DMS 273 treated with DMSO at 0.1 percent for 48 hours (cell line): ENCODE results near the gene C1R.

Experiments
- DNase-seq: peaks from one replicate; lab custom pipeline; 2025; lab: John Stamatoyannopoulos, UW

The C1R gene

DNA sequence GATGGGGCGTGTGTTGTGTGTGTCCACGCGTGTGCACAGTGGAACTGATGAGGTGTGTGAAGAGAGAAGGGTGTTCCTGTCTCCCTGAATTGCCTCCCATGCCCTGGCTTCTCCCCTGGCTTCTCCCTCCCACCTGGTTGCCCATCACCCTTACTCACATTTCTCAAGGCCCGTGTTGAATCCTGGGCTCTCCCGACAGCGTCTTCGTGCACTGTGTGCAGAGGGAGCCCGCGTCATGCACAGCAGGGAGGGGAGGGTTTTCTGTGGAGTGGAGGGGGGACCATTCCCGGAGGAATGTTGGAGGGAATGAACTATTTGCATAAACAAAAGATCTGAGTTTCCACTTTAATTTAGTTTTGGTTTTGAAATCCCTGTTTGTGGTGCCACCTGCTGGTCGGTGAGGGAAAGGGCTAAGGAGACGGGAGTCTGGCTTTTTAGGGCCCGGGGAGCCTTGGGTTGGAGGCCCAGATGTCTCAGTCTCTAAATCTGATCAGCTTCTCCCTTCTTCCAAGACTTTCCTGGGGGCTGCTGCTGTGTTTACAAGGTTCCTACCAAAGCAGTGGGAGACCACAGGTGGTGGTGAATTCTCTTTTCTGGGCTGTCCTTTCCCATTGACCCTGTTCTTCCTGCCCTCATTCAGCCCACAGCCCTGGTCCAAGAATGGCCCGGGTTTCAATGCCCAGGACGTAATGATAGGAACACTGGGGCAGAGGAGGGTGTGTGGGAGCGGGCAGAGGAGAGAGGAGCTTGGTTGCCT lies at the start of gene C1R:
C1R (minus strand) TSS at position 217 of the 757 bp plus-strand sequence; CDS start at position 160, 57 bp downstream.
- DNase-seq = no peak

- no peak for DNase-seq
These were observed 49.2 kb upstream of the C1R start for GRCh38 chr12:7141351-7142005.

- no peak for DNase-seq
These were observed 47.0 kb upstream of the C1R start for GRCh38 chr12:7139200-7139599.

- no peak for DNase-seq
These were observed 45.7 kb upstream of the C1R start for GRCh38 chr12:7137908-7138307.

DNA sequence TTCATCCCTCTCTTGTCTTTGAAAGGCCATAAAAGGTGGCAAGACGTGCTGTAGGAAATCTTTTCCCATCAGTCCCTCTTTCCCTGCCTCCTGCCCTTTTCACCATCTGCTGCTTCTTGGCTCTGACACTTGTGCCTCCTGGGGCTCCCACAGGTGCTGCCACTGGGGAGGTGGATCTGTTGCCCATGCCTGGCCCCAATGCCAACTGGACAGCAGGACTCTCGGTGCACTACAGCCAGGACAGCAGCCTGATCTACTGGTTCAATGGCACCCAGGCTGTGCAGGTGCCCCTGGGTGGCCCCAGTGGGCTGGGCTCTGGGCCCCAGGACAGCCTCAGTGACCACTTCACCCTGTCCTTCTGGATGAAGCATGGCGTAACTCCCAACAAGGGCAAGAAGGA lies 44.4 kb upstream of the C1R start:
- DNase-seq = no peak

- DNase-seq = no peak
These were observed 43.8 kb upstream of the C1R start for GRCh38 chr12:7136071-7136470.

DNA sequence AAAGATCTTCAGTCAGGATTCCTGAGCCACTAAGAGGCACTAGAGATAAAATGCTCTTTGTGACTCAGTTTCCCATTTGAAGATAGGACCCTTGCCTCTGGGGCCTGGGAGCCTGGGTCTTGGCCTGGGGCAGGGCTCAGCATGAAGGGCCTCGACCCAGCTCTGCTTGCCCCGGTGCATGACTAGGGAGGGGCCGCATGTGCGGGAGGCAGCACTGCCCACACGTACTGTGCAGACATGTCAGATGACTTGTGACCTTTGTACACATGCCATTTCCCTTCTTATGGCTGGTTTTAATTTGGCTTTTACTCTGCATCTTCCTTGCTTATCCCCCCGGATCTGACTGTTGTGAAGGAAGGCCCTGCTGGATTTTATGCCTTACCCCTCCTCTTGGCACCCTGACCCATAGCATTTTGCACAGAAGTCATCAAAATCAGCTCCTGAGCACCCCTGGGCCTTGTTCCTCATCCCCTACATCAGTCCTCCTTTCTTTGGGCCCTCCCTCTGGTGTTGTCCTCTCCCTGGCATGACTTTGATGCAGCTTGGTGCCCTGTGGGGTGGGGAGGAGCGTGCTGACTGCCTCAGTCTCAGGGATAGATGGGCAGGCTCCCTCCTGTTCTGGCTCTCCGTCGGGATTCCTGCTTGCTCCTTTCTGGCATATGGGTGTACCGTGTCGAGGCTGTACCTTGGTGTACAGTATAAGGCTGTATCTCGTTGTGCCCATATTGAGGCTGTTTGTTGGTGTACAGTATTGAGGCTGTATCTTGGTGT lies 42.3 kb upstream of the C1R start:
- no peak for DNase-seq

- no peak for DNase-seq
These were observed 39.2 kb upstream of the C1R start for GRCh38 chr12:7131502-7131866.

DNA sequence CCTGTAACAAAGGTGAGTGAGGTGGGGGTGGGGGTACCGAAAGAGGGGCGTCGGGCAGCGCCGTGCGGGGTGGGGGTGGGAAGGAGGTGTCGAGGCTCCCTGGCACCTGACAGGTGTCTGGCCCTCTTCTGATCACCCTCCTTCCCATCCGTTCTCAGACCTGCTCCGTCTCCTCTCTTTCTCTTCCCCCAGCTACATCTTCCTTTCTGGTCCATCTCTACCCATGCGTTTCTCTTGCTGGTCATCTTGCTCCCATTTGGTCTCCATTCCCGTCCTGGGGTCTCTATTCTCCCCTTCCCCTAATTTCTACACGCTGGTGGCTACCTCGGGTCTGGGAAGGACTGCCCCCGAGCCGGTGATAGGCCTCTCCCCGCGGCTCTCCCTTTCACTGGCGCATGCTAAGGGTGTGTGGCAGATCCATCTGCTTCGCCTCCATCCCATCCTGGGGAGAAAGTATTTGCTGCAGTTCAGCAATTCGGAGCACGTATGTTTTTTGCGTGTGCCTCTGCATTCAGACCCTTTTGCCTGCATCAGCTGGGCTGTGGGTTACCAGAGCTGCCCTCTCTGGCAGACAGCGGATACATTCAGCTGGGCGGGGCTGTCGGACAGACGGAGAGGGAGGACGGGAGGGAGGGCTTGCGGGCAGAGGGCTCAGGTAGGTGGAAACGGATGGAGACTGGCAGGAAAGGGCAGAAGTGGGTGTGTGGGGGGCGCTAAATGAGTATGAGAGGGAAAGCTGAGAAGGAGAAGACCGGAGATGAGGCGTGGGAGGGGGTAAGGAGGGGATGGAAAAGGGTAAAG lies 38.7 kb upstream of the C1R start:
- DNase-seq = no peak

GRCh38 chr12:7129872-7130691 lies 37.8 kb upstream of the C1R start, which contains the start of gene CLSTN3:
Gene CLSTN3, plus strand, starts transcription at chr12:7130371. Its CDS starts 278 bp downstream, at chr12:7130649.
- DNase-seq = peak; percentile 22

GRCh38 chr12:7129287-7129871 lies 37.1 kb upstream of the C1R start:
- DNase-seq = no peak

DNA sequence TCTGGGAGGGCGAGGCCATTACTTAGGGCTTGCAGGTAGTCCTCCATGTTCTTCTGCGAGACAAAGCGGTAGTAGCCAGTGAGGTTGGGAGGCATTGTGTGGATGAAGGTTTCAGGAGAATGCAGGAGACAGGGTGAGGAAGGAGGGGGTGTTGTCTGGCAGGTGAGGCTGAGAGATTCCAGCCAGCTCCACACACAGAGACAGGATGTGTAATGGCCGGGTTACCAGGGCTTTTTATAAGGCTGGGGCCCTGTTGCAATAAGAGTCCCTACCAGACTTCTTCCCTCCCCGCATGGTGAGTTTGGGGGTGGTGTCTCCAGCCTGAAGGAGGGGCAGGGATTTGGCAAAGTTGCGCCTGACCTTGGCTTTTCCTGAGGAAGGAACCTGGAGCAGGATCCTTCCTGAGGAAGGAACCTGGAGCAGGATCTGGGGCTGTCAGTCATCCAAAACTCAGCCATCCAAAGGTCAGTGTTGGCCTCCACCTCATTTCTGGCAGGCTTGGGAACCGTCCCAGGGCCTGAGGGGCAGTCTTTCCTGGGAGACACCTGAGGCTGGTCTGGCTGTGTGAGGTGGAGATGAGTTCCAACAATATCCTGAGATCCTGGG lies 36.5 kb upstream of the C1R start, which contains the start of gene RBP5:
RBP5 (minus strand) TSS at position 209 of the 606 bp plus-strand sequence; CDS start at position 95, 114 bp downstream.
- no peak for DNase-seq

- DNase-seq = no peak
These were observed 35.8 kb upstream of the C1R start for GRCh38 chr12:7127916-7128626.

- no peak for DNase-seq
These were observed 33.5 kb upstream of the C1R start for GRCh38 chr12:7125632-7126227.

DNA sequence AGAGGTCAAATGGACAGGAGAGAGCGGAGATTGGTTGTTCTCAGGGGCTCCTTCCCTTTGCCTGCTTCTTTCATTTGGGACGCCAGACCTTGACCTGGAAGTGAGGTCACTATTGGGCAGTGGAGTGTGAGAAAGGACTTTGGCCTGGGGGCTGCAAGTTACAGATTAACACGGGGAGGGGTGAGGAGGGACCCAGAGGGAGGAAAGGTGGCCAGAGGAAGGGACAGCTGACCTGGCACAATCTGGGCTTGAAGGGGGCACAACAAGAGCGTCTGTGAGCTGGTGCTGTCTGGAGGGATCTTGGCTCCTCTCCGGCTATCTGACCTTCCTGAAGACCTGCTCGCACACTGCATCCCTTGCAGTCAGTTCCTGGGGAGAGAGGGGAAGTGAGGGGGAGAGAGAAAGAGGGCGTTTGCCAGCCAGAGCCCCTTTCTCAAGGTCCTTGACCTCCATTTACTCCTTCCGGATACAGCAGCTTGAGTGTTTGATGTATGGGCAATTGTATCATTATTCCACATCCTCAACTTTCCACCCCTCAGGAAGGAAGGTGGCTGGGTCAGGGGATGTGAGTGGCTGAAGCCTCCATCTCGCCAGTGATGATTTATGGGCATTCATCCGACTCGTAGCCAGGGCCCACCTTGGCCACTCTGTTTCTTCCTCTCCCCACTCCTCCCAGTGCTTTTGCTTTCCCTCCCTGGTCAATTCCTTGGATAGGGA lies 31.7 kb upstream of the C1R start:
- DNase-seq = no peak

- no peak for DNase-seq
These were observed 30.8 kb upstream of the C1R start for GRCh38 chr12:7122811-7123769.

- no peak for DNase-seq
These were observed 29.1 kb upstream of the C1R start for GRCh38 chr12:7121324-7121723.
